GM19467 (cell line): ENCODE data around the gene BCL2.

ENCODE experiments used
- ATAC-seq: cut with Tn5 transposase; IDR thresholded peaks from one replicate; pipeline ENCODE4 v1.9.1; 2021; ENCODE audit warnings: mild to moderate bottlenecking, moderate library complexity; ENCODE audit not compliant: unreplicated experiment

BCL2 gene

DNA sequence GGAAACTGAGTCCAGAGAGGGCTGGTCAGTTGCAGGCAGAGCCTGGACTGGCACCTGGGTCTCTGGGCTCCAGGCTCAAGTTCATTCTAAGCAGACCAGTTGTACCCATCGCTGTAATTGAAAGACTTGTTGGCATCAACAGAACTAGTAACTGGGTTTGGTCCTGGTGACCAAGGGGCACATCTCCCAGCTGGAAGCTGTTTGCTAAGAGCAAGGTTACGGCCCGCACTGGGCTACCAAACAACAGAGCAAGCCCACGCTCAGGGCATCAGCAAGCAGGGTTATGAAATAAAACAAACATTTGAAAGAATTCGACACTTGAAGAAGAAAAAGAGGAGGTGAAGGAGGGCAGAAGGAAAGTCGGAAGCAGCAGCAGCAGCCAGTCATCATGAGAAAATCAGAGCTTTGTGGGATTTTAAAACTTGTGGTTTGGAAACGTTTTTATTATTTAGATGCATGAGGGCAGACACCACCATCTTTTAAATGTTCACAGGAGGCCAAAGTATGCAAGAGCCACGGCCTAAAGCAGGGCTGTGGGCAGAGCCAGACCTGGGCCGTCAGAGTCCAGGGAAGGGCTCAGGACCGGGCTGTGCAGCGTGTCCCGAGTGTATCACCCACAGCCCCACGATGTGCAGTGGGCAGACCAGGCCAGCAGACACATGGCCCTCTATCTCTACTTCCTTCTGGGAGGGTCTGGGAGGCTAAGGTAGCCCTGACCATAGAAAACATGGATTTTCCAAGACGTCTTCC is 220.3 kb downstream of the BCL2 start:
- peak; percentile 13 for ATAC-seq

DNA sequence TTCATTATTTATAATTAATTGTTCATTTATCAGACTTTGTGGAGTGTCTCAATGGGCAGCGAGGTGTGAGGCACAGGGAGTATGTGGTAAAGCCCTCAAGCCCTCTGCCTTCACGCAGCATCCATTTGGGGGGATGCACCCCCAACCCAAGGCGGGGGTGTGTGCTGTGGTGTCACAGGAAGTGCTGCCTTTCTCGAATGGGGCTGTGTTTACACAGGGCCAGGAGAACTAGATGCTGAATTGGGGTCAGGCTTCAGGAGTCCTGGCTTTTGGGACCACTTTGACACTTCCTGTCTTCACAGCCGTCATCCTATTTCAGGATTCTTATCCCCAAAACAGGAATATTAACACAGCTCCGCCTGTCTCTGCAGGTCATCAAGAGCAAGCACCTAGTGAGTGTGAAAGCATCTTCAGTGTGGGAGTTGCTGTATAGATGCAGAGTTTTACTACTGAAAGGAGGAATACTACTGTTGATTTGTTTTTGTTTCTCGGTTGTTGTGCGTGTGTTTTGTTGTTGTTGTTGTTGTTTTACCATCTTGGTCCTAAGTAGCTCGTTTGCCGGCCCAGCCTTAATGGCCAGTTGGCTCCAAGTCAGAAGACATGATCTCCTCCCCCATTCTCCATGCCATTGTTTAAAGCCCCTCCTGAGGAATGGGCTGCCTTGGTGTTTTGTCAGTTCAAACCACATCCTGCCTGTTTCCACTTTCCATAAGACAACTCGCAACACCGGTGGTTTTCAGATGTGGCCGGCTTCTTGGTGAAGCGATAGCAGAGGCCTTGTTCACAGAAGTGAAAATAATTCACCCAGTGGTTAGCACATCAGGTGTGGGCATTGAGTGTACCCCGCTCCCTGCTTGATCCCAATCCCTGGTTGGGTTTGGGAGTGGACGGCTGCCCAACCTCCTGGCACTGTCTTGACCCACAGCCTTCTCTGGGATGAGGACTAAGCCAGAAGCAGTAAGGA is 221.3 kb downstream of the BCL2 start:
- peak; percentile 51 for ATAC-seq

- no peak for ATAC-seq
Observed at GRCh38 chr18:63097178-63097577, 222.4 kb downstream of the BCL2 start.

DNA sequence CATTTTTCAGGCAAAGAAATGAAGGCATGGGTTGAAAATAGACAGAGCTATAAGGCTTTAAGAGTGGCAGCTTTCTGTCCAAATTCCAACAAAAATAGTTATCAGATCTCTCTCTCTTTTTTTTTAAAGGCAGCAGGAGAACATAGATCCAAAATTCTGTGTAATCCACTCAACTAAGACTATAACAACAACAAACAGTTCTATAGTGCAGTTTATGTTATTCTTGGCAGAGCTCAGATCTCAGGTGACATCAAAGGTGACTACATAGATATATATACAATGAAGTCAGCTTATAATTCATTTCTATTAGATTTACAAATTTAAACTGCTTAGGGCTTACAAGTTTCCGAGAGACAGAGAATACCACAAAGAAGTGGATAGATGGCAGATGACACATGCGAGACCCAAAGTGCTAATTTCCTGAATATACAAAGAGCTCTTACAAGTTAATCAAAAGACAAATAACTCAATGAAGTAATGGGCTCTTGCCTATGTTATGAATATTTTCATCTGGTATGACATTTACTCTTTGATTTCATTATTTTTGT is 223.2 kb downstream of the BCL2 start:
- no peak for ATAC-seq

DNA sequence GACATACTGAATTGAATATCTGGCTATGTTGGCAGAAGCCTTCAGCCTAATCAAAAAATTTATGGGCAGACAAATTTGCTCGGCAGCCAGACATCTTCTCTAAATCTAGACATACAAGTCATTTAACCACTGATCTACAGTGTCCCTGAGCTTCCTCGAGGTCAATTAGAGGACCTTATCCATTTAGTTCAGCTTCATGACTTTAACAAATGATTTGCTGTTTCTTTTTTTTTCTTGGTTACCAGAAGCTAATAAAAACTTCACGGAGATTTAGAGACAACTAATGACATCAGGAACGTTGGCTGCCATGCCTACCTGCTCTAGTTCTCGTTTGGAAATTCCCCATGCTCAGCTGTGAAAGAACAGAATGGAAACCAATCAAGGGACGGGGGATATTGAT is 223.8 kb downstream of the BCL2 start:
- no peak for ATAC-seq

DNA sequence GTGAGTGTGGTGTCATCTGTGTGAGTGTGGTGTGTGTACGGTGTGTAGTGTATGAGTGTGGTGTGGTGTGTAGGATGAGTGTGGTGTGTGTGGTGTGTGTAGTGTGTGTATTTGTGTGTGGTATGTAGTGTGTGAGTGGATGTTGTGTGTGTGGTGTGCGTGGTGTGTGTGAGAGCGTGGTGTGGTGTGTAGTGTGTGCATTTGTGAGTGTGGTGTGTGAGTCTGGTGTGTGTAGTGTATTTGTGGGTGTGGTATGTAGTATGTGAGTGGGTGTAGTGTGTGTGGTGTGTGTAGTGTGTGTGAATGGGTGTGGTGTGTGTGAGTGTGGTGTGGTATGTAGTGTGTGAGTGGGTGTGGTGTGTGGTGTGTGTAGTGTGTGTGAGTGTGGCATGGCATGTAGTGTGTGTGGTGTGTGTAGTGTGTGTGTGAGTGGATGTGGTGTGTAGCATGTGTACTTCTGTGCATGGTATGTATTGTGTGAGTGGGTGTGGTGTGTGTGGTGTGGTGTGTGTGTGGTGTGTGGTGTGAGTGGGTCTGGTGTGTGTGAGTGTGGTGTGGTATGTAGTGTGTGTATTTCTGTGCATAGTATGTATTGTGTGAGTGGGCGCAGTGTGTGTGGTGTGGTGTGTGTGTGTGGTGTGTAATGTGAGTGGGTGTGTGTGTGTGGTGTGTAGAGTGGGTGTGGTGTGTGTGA is 227.8 kb downstream of the BCL2 start:
- ATAC-seq = no peak

GRCh38 chr18:63090334-63090733 is 229.2 kb downstream of the BCL2 start:
- no peak for ATAC-seq

GRCh38 chr18:63089041-63089440 is 230.5 kb downstream of the BCL2 start:
- ATAC-seq = no peak

GRCh38 chr18:63088262-63088661 is 231.3 kb downstream of the BCL2 start:
- no peak for ATAC-seq

GRCh38 chr18:63087421-63088230 is 231.9 kb downstream of the BCL2 start:
- ATAC-seq = no peak

GRCh38 chr18:63085611-63086010 is 234.0 kb downstream of the BCL2 start:
- ATAC-seq = no peak

DNA sequence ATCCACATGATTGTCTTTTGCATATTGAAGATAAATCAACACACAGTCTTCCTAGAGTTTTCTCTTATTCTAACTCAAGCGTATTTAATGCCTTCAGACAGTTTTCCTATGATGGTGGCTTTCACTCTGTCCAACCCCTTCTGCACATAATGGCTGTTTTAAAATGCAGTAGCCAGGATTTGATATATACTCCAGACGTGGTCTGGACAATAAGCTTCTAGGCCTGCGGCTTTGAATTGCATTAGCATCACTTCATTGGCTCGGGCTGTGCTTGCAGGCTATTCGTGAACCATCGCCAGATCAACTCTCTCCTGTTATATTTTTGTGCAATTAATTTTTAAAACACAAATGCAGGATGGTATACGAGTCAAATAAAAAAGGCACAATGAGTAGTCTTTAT is 235.3 kb downstream of the BCL2 start:
- no peak for ATAC-seq

DNA sequence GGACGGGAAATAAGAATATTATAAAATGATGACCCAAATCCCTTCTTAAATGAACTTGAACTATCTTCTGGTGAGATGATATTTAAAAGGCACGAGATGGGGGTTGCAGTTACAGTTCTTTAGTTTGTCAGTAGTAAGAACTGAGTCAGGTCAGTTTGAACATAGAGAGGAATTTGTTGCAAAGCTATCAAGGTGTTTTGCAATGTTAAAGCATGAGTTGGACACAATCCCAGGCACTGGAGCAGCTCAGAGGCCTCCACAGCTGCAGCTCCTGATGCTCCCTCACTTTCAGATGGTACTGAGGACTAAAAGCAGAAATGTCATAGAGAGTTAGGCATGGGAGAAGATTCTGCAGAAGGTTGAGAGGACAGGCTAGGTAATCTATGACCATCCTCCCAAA is 236.0 kb downstream of the BCL2 start:
- no peak for ATAC-seq

DNA sequence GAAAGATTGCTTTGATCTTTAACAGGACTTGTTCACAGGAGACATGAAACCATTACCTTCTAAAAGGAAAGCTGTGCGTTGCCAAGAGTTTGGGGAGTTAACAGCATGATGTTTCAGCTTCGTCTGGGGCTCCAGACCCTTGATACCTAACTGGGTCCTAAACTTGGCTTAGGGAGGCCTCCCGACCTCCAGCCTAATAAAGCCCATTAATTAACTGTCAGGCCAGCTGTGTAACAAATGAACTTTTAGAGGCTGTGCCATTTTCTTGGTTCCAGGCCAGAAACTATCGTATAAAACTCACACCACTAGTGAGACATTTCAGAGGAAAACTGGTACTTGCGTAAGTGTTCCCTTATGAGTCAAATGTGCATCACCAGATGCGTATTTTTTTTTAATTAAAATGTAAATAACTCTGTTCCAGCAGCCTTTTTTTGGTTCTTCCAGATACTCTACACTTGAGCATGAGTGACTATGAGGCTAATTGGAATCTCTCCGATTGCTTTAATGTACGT is 236.5 kb downstream of the BCL2 start:
- no peak for ATAC-seq

DNA sequence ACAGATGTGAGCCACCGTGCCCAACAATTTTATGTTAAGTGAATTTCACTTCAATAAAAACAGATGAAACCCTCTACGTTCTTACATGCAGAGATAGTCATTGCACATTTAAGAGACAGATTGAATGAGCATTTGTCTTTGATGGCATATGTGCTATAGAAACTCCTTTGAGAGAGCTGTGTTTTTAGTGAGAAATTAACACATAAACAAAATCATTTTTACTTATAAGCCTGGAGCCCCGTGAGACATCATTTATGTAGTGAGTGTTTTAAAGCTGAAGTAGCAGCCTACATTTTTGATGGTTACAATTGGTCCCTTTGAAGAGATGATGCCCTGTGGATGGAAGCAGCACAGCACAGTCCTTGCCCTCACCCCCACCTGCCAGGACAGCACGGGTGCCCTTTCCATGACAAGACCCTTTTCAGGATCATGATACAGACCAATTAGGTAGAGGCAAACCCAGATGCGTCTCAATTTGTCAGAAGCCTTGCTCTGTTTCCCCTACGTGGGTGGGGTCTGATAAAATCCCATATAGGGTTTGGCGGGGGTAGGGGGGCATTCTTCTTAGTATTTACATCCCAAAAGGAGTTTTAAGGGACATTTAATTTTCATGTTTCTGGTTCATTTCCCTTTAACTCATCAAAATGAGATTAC is 237.1 kb downstream of the BCL2 start:
- no peak for ATAC-seq

GRCh38 chr18:63079114-63079513 is 240.5 kb downstream of the BCL2 start:
- ATAC-seq = peak; percentile 39

- peak; percentile 84 for ATAC-seq
Observed at GRCh38 chr18:63078471-63078870, 241.1 kb downstream of the BCL2 start.

GRCh38 chr18:63074981-63075404 is 244.6 kb downstream of the BCL2 start:
- peak; percentile 35 for ATAC-seq

- ATAC-seq = peak; percentile 45
Observed at GRCh38 chr18:63073481-63073880, 246.1 kb downstream of the BCL2 start.
